ENCODE measurements around the gene BRF1.

Gene BRF1

DNA sequence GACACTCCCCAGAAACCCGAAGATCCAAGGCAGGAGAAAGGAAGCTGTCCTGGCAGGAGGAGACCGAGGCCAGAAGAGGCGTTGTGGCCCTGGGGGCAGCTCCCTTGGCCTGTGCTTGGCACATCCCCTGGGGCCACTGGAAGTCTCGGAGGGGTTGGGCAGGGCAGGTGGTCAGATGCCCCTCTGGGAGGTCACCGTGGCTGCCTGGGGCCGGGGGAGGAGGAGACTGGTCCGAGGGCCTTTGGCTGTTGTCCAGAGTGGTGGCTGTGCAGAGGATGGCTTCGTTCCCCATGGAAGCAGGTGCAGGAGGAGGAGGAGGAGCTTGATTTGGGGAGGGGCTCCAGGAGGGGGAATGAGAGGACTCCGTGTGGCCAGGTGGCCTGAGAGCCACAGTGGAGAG is 116.3 kb downstream of the BRF1 start:
- DNase-seq (ENCODE audit: low spot score): no peak
- TF ChIP-seq, protein P1, sequence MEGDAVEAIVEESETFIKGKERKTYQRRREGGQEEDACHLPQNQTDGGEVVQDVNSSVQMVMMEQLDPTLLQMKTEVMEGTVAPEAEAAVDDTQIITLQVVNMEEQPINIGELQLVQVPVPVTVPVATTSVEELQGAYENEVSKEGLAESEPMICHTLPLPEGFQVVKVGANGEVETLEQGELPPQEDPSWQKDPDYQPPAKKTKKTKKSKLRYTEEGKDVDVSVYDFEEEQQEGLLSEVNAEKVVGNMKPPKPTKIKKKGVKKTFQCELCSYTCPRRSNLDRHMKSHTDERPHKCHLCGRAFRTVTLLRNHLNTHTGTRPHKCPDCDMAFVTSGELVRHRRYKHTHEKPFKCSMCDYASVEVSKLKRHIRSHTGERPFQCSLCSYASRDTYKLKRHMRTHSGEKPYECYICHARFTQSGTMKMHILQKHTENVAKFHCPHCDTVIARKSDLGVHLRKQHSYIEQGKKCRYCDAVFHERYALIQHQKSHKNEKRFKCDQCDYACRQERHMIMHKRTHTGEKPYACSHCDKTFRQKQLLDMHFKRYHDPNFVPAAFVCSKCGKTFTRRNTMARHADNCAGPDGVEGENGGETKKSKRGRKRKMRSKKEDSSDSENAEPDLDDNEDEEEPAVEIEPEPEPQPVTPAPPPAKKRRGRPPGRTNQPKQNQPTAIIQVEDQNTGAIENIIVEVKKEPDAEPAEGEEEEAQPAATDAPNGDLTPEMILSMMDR (IDR thresholded peaks at IDR 0.05; ENCODE audit: extremely low read depth, missing control alignments): no peak

DNA sequence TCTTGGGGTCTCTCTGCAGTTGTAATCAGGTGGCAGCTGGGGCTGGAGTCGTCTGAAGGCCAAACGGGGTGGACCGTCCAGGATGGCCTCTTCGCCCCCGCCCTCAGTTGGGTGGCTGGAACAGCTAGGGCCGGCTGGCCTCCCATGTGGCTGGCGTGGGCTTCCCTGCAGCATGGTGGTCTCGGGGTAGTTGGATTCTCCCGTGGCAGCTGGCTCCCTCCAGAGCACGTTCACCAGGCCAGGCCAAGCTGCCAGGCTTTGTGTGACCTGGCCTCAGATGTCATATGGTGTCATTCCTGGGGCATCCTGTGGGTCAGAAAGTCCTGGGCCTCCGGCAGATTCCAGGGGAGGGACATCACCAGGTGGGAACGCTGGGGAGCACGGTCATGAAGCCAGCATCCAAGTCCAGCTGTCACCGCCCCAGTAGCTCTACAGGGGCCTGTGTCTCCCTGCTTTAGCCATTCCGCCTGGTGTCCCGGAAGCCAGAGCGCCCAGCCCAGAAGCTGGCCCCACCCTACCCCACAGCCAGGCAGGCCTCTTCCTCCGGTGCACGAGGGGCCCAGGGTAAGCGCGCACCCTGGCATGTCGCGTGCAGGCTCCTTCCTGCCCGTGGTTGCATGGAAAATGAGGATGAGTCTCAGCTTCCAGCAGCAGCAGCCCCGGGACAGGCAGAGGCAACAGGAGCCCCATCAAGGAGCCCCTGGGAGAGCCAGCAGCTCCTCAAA is 118.3 kb downstream of the BRF1 start:
- TF ChIP-seq, protein P1 (IDR thresholded peaks at IDR 0.05; ENCODE audit: extremely low read depth, missing control alignments): no peak

DNA sequence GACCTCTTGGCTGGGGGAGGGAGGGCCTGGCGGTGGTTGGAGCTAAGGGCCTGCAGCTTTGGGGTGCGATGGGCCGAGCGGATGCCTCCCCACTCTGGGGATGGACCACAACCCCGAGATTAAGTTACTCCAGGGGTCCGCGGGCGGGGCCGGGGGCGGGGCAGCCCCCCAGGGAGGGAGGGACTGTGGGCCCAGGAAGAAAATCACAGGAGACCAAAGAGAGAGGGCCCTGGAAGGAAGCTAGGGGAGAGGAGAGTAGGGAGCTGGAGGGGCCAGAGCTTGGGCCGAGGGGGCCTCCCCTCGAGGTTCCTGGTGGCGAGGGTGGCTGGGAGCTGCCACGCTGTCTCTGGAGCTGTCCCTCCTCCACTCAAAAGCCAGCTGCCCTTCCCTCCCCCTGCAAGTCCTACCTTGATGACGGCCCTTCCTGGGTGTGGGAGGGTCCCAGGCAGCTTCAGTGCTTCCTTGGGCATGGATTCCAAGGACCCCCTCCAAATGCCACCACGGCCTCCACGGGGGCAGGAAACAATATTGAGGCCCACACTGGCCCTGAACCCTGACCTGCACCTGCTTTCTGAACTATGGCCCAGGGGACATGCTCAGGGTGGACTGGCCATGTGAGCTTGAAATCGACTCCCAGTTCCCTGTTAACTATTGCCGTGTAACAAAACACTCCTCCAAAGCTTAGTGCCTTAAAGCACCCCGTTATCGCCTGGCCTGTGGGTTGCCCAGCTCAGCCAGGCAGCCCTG is 119.1 kb downstream of the BRF1 start:
- no peak for DNase-seq (ENCODE audit: low spot score)
- TF ChIP-seq, protein P1 (IDR thresholded peaks at IDR 0.05; ENCODE audit: extremely low read depth, missing control alignments): no peak

More for the DNA sequence above, 118.3 kb downstream of the BRF1 start:
- no peak for DNase-seq (ENCODE audit: low spot score)

DNA sequence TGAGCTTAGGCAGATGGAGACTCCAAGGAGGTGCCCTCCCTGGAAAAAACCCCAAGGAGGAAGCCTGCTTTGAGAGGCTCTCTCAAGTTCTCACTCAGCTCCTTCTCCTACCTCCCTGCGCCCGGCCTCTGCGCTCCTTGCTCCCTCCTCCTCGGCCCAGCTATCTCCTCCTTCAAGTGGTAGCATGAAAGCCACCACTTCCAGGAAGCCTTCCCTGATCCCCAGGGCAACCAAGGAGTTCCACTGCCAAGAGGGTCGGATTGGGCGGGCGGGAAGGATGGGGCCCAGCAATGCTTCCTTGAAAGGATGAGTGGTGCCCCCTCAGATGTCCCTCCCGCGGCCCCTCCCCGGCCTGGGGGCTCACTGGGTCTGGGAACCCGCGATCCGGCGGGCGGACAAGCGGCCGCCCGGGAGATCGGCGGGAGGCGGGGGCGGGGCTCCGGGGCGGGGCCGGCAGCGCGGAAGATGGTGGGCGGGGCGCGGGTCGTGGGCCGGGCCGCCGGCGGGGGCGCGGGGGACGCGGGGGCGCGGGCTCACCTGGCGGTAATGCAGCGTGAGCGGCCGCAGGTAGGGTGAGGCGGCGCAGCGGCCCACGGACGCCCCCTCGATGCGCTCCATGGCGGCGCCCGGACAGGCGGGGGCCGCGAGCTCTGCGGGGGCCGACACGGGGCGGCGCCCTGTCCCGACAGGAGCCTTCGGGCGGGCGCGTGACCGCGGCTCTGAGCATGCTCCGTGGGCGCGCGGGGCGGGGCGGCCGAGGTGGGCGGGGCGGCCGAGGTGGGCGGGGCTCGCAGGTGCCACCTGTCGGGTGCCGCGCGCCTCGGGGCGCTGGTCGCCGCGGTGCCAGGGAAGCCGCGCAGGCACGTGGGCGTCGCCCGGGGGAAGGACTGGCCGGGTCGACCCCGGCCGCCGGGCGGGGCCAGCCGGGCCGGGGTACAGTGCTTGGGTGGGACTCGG is 119.9 kb downstream of the BRF1 start, which contains the start of gene NUDT14:
Gene NUDT14 (minus strand): TSS at position 721 of the 957 bp plus-strand sequence. CDS start 103 bp downstream, at position 618.
- DNase-seq (ENCODE audit: low spot score): peak; percentile 98
- TF ChIP-seq, protein P1 (IDR thresholded peaks at IDR 0.05; ENCODE audit: extremely low read depth, missing control alignments): no peak

- no peak for DNase-seq (ENCODE audit: low spot score)
- TF ChIP-seq, protein P1 (IDR thresholded peaks at IDR 0.05; ENCODE audit: extremely low read depth, missing control alignments): no peak
Measured at GRCh38 chr14:105179191-105179590, 121.6 kb downstream of the BRF1 start.

DNA sequence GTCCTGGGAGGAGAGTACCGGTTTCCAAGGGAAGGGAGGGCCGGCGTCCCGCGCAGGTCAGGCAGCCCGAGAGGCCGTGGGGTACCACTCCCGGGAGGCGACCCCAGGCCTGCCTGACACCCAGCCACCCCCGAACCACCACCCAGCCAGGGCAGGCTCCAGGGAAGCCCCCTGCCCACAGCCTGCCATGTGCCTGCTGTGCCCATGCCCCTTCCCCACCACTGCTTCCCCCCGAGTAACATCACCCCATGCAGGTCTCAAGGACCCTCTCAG is 122.0 kb downstream of the BRF1 start:
- TF ChIP-seq, protein P1 (IDR thresholded peaks at IDR 0.05; ENCODE audit: extremely low read depth, missing control alignments): no peak
- DNase-seq (ENCODE audit: low spot score): no peak
